DOHH2 (cell line): ENCODE results near the gene APOL2.

Source experiments
- EZH2phosphoT487 ChIP-seq: fragments of 200-600 bp; sonication (generic); IDR thresholded peaks from 2 replicates; pipeline ENCODE4 v1.6.1; 2017; ENCODE audit warnings: borderline replicate concordance, mild to moderate bottlenecking, antibody characterized with exemption, low read length, moderate library complexity, mixed read lengths
- TF ChIP-seq, protein P1 (sequence below): fragments of 200-600 bp; sonication (generic); IDR thresholded peaks from one replicate; pipeline ENCODE4 v1.5.1; 2014; ENCODE audit warnings: antibody characterized with exemption, mild to moderate bottlenecking, low read depth, low read length; ENCODE audit not compliant: poor library complexity, severe bottlenecking

DNA sequence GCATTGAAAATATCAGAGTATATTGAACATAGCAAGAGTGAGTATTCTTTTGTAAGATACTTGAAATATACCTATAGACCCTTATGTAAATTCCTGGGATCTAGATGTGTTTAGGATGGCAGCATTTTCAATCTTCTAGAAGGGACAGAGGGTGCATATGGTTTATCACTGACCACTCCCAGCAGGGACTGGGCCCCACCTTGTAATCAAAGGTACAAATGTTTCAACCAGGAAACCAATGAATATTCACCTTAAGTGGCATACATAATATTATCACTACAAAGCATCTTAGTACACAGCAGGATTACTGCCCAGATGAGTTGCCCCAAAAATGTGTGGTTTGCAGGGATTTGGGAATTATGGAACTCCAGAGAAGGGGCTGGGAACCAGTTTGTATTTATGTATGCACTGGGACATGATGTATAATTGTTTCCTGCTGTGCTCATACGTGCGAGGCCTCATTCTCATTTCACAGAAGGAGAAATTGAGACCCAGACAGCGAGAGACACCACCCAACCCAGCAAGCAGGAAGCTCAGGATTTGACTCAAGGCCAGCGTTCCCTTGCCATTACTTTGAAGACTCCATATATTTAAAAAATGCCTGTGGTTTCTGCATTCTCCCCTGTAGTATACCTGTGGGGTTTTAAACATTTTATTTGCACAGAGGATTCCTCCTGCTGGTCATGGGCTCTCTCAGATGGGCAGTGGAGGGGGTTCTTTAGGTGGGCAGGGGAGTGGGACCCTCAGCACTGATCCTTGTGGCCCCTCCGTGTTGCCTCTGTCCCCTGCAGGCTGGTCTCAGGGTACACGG is 42.9 kb downstream of the APOL2 start:
- TF ChIP-seq, protein P1, sequence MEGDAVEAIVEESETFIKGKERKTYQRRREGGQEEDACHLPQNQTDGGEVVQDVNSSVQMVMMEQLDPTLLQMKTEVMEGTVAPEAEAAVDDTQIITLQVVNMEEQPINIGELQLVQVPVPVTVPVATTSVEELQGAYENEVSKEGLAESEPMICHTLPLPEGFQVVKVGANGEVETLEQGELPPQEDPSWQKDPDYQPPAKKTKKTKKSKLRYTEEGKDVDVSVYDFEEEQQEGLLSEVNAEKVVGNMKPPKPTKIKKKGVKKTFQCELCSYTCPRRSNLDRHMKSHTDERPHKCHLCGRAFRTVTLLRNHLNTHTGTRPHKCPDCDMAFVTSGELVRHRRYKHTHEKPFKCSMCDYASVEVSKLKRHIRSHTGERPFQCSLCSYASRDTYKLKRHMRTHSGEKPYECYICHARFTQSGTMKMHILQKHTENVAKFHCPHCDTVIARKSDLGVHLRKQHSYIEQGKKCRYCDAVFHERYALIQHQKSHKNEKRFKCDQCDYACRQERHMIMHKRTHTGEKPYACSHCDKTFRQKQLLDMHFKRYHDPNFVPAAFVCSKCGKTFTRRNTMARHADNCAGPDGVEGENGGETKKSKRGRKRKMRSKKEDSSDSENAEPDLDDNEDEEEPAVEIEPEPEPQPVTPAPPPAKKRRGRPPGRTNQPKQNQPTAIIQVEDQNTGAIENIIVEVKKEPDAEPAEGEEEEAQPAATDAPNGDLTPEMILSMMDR, result no peak
- no peak for TF ChIP-seq EZH2phosphoT487
